Measurements from ENCODE around the gene ATM.
A peak's percentile ranks its signal among the peaks of the same experiment; 100 is the strongest.

Gene ATM

GRCh38 chr11:108222574-108223347 lies at the start of gene ATM, which contains the start of gene NPAT:
ATM (plus strand) TSS chr11:108223067; CDS start chr11:108227625, 4,558 bp downstream.
NPAT (minus strand) TSS chr11:108222638; CDS start chr11:108222536, 102 bp downstream.
- peak; percentile 95 for DNase-seq

GRCh38 chr11:108177570-108177969 lies 45.3 kb upstream of the ATM start:
- no peak for DNase-seq

- DNase-seq = no peak
These were observed 29.1 kb upstream of the ATM start for GRCh38 chr11:108193725-108194124.

GRCh38 chr11:108196901-108197300 lies 26.0 kb upstream of the ATM start:
- DNase-seq = no peak

- no peak for DNase-seq
These were observed 25.5 kb upstream of the ATM start for GRCh38 chr11:108197351-108197750.

- no peak for DNase-seq
These were observed 24.0 kb upstream of the ATM start for GRCh38 chr11:108198833-108199232.

GRCh38 chr11:108199446-108200321 lies 23.2 kb upstream of the ATM start:
- DNase-seq = peak; percentile 59

GRCh38 chr11:108203075-108203474 lies 19.8 kb upstream of the ATM start:
- DNase-seq = no peak

- DNase-seq = no peak
These were observed 18.5 kb upstream of the ATM start for GRCh38 chr11:108204376-108204775.

- no peak for DNase-seq
These were observed 17.9 kb upstream of the ATM start for GRCh38 chr11:108204929-108205499.

- DNase-seq = no peak
These were observed 16.7 kb upstream of the ATM start for GRCh38 chr11:108206171-108206570.

GRCh38 chr11:108206969-108207682 lies 15.7 kb upstream of the ATM start:
- no peak for DNase-seq

GRCh38 chr11:108207683-108208060 lies 15.2 kb upstream of the ATM start:
- DNase-seq = no peak

GRCh38 chr11:108210441-108210840 lies 12.4 kb upstream of the ATM start:
- DNase-seq = no peak

GRCh38 chr11:108213784-108214183 lies 9.1 kb upstream of the ATM start:
- no peak for DNase-seq

GRCh38 chr11:108216988-108217387 lies 5.9 kb upstream of the ATM start:
- no peak for DNase-seq

GRCh38 chr11:108218455-108218854 lies 4.4 kb upstream of the ATM start:
- DNase-seq = no peak

- no peak for DNase-seq
These were observed 3.7 kb upstream of the ATM start for GRCh38 chr11:108218912-108219783.

- DNase-seq = no peak
These were observed 2.0 kb upstream of the ATM start for GRCh38 chr11:108220721-108221336.

GRCh38 chr11:108221371-108221770 lies 1.5 kb upstream of the ATM start:
- DNase-seq = no peak

GRCh38 chr11:108221911-108222573 lies 825 bp upstream of the ATM start:
- no peak for DNase-seq

All from activated CD4-positive, CD25-positive, alpha-beta regulatory T cell treated with anti-CD3 and anti-CD28 coated beads, Interleukin-2, amount 50 U/mL, for 72 hours (primary cell).